Measurements from ENCODE around the gene GRIPAP1.

GRIPAP1 gene, protein sequence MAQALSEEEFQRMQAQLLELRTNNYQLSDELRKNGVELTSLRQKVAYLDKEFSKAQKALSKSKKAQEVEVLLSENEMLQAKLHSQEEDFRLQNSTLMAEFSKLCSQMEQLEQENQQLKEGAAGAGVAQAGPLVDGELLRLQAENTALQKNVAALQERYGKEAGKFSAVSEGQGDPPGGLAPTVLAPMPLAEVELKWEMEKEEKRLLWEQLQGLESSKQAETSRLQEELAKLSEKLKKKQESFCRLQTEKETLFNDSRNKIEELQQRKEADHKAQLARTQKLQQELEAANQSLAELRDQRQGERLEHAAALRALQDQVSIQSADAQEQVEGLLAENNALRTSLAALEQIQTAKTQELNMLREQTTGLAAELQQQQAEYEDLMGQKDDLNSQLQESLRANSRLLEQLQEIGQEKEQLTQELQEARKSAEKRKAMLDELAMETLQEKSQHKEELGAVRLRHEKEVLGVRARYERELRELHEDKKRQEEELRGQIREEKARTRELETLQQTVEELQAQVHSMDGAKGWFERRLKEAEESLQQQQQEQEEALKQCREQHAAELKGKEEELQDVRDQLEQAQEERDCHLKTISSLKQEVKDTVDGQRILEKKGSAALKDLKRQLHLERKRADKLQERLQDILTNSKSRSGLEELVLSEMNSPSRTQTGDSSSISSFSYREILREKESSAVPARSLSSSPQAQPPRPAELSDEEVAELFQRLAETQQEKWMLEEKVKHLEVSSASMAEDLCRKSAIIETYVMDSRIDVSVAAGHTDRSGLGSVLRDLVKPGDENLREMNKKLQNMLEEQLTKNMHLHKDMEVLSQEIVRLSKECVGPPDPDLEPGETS

DNA sequence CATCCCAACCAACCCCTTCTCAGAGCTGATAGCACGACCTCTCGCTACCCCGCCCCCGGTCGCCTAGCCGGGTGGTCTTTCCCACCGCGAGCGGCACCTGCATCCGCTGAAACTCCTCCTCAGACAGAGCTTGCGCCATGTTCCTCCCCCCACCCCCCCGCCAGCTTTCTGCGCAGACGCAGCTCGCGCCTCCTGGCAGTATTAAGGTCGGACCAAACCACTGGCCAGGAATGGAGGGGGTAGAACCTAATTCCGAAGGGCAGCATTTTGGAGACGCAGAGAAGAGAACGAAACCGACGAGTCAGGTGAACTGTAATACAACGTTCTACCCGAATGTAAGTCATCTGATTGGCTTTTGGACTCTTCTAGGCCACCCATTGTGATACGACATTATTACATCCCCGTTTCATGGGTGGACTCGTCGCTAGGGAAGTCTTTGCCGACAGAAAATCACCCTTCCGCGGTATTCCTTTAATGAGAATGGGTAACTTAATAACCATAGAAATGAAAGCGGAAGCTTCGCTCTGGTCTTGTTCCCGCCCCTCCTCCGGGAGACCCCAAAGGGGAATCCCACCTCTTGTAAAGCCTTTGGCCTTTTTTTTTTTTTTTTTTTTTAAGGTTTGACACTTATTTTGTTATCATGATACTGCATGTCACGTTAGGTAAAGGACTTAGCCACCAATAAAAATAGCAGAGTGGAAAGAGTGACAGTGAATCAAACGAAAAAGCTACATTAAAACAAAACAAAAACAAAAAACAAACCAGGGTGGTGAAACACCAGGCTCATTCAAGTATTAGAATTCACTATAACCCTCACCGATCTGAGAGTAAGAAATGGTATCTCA lies at the start of gene GRIPAP1:
Gene GRIPAP1, minus strand, starts transcription at position 174 of the 845 bp plus-strand sequence. Its CDS starts 35 bp downstream, at position 139.
- DNase-seq (ENCODE audit: low read depth), result peak; percentile 86
- H3K4me3 ChIP-seq (ENCODE audit: low read depth, low read length), result peak within 1 kb of the TSS; percentile 80
- in situ Hi-C loops (cut with HindIII; ENCODE audit: low sequenced_read_pairs), result no loop called here
- TF ChIP-seq, protein P1, sequence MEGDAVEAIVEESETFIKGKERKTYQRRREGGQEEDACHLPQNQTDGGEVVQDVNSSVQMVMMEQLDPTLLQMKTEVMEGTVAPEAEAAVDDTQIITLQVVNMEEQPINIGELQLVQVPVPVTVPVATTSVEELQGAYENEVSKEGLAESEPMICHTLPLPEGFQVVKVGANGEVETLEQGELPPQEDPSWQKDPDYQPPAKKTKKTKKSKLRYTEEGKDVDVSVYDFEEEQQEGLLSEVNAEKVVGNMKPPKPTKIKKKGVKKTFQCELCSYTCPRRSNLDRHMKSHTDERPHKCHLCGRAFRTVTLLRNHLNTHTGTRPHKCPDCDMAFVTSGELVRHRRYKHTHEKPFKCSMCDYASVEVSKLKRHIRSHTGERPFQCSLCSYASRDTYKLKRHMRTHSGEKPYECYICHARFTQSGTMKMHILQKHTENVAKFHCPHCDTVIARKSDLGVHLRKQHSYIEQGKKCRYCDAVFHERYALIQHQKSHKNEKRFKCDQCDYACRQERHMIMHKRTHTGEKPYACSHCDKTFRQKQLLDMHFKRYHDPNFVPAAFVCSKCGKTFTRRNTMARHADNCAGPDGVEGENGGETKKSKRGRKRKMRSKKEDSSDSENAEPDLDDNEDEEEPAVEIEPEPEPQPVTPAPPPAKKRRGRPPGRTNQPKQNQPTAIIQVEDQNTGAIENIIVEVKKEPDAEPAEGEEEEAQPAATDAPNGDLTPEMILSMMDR (IDR thresholded peaks at IDR 0.05; ENCODE audit: low read depth, low read length, missing control alignments), result no peak

DNA sequence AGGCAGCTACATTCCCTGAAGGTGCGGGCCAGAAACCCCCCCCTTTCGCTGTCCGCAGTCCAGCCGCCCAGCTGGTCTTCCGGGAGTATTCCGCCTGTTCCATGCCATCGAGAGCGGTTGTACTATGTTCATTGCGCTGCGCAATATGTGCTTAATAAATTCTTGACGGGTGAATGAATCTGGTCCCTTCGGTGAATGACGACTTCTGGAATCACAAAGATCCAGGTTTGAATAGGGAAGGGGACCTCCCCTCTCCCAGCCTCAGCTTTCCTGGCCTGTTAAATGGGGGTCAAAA lies 41.9 kb upstream of the GRIPAP1 start:
- in situ Hi-C loops (cut with HindIII; ENCODE audit: low sequenced_read_pairs), result no loop called here
- DNase-seq (ENCODE audit: low read depth), result no peak
- TF ChIP-seq, protein P1 (IDR thresholded peaks at IDR 0.05; ENCODE audit: low read depth, low read length, missing control alignments), result no peak
- H3K4me3 ChIP-seq (ENCODE audit: low read depth, low read length), result no peak overlapping the region

GRCh38 chrX:49043220-49043986 lies 41.3 kb upstream of the GRIPAP1 start, which contains the start of gene TFE3:
Gene TFE3 (minus strand): TSS chrX:49043357. CDS start chrX:49043226, 131 bp downstream.
- H3K4me3 ChIP-seq (ENCODE audit: low read depth, low read length), result peak within 1 kb of the TSS; percentile 70
- DNase-seq (ENCODE audit: low read depth), result peak; percentile 97
- TF ChIP-seq, protein P1 (IDR thresholded peaks at IDR 0.05; ENCODE audit: low read depth, low read length, missing control alignments), result peak; percentile 57
- in situ Hi-C loops (cut with HindIII; ENCODE audit: low sequenced_read_pairs), result no loop called here

DNA sequence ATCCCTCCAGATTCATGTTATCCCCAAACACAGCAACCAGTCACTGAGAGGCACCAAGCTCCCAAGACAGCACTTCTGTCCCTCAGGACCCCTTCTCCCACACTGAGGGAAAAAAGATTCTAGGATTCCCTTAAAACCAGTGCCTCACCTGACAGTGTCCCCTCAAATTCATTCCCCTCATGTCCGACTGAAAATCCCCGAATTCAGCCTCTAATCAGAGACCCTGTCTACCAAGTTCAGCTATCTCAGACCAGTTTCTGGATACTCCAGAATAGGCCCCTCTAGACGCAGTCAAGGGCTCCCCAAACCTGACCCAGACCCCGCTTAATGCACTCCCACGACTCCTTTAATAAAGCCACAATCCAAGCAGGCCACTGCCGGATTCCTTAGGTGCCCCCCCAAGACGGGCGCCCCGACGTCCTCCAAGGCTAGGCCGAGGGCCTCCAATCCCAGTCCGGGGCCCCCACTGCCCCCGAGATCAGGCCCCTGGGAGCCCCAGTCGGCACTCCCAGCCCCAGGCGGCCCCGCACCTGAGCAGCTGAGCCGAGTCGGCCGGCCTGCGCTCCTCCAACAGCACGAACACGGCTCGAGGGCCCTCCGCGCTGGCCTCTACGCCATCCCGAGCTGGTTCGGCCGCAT lies 40.6 kb upstream of the GRIPAP1 start:
- peak overlapping the region; percentile 70 for H3K4me3 ChIP-seq (ENCODE audit: low read depth, low read length)
- in situ Hi-C loops (cut with HindIII; ENCODE audit: low sequenced_read_pairs), result no loop called here
- TF ChIP-seq, protein P1 (IDR thresholded peaks at IDR 0.05; ENCODE audit: low read depth, low read length, missing control alignments), result no peak

GRCh38 chrX:49041744-49042580 lies 39.9 kb upstream of the GRIPAP1 start:
- peak overlapping the region; percentile 70 for H3K4me3 ChIP-seq (ENCODE audit: low read depth, low read length)
- TF ChIP-seq, protein P1 (IDR thresholded peaks at IDR 0.05; ENCODE audit: low read depth, low read length, missing control alignments), result no peak
- DNase-seq (ENCODE audit: low read depth), result no peak
- in situ Hi-C loops (cut with HindIII; ENCODE audit: low sequenced_read_pairs), result no loop called here

More for the DNA sequence above, 40.6 kb upstream of the GRIPAP1 start:
- no peak for DNase-seq (ENCODE audit: low read depth)
